HG03159 (cell line): ENCODE results near the gene IGF2BP2.
"Not testable (repeated sequence)": the region's sequence is repeated elsewhere in the genome, so short reads cannot be mapped to it uniquely, and the experiment has no call there.

ENCODE experiments used
- ATAC-seq: cut with Tn5 transposase; IDR thresholded peaks from one replicate; pipeline ENCODE4 v1.9.1; 2021; ENCODE audit warnings: mild to moderate bottlenecking, moderate library complexity; ENCODE audit not compliant: unreplicated experiment

IGF2BP2 gene

DNA sequence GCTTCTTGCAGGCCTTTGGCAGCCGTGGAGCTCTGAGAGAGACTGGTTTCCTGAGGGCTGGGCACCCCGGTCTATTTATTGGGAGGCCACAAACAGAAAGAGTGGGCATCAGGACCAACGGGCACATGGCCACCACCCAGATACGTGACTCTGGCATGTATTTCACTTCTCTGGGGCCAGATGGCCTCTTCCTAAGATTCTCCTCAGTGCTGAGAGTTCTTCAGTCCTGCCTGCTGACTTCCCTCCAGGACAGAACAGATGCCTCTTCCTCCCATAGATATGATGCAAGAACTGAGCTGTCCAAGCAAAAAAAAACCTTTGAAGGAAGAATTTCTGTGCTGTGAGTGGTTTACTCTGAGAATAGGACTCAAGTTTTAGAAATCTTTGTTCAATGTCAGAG is 107.7 kb downstream of the IGF2BP2 start:
- ATAC-seq, result no peak

GRCh38 chr3:185716436-185717108 is 108.3 kb downstream of the IGF2BP2 start:
- no peak for ATAC-seq

DNA sequence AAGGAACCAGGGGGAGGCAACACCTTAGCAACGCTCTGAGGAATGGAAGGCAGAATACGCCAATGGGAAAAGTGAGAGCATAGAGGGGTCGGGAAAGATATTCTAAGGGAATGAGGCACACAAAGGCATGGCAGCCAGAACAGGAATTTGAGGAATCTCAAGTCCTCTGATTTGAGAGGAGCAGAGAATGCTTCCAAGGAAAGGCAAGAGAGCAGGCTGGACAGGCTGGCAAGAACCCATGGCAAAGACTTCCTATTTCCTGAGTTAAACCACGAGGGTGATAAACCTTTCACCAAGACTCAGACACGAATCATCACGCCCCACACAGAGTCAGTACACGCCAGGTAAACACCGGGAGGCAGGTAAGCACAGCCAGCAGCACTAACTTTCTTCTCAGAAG is 109.8 kb downstream of the IGF2BP2 start:
- ATAC-seq, result no peak

DNA sequence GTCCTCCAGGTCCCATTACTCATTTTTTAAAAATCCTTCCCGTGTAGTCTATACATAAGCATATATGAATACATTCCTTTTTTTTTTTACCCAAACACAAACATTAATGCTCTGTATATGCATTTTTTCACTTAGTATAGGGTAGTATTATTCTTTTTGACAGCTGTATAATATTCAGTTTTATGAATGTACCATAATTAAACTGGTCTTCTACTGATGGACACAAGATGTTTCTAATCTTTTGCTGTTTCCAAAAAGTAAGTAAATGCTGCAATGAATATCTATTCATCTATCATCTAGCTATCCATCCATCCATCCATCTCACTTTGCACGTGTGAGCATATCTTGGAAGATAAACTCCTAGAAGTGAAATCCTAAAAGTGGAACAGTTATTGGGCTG is 110.8 kb downstream of the IGF2BP2 start:
- no peak for ATAC-seq

DNA sequence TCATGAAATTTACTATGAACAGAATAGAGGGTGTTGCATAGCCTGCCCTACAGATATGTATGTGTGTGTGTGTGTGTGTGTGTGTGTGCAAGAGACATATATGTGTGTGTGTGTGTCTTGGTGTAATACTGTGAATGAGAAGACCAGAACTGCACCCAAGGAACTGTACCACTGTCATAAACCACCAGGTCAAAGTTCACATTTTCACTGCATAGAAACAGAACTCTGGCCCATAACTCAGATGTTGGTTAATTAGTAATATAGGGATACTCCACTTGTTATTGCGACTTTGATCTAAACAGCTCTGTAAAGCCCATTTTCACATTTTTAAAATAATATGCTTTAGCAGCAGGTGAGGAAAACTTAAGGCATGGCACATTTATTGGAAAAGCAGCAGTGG is 111.8 kb downstream of the IGF2BP2 start:
- no peak for ATAC-seq

DNA sequence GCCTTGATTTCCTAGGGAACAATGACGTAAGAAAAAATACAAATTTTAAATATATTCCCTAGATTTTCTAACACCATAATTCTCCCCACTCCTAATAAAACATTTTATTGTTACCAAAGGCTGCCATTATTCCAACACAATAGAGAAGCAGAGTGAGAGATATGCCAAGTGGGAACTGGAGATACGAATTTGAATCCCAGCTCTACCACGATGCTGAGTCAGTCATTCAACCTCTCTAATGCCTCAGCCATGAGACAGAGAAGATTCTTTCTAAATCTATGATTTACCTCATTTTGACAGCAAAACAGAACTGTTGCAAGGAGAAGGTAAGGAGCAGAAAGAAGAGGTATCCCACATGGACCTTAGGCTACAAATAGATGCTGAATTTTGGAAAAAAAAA is 112.5 kb downstream of the IGF2BP2 start:
- no peak for ATAC-seq

DNA sequence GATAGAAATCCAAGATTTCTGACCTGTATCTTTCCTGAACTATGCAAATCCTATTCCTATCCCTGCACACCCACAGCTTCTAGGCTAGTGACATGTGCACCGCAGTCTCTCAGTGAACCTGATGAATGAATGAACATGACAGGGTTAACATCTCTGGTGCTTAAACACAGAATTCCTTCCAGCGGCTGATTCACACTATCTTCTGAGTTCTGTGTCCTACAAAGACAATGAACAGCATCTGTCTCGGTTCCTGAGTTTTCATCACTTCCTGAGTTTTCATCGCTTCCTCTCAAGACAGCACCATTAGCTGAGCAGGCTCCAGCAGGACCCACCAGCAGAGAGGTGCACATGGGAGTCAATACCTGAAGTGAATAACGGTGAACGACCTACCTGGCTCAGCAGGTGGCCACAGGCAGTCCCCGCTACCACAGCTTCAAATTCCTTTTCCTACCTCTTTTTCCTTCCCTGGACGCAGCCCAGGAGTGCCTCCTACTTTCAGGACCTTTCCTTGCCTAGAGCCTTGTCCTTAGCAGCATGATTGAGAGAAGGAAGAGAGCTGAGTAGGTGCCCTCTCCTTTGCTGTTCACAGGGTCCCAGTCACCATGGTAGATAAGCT is 113.5 kb downstream of the IGF2BP2 start:
- no peak for ATAC-seq

DNA sequence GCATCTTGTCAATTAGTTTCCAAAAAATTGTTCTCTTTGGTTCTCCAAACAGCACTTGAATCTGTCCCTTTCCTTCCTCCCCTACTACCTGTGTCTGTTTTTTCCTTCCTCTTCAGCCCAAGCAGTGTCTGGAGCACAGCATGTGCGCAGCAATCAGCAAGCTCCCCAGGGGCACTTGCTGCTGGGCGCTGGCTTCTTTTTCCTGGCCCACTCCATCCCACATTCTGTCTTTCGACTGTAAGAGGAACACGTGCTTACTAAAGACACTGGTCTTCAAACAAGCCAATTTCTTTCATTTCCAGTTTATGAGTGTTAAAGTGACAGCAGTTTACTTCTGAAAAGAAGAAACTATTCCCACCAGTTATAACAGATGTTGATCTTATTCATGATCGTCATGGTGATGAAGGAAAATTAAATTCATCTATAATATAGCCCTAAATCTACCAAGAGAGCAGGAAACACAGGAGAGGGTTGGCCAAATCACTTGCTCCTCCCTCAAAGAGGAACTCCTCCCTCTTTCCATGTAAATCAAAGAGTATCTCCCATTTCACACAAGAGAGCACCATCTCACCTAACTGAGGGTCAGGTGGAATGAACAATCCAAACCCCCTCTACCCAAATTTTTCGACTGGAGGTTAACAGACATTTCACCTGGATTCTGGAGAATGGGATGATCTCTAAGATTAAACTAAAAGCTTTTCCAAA is 115.4 kb downstream of the IGF2BP2 start:
- no peak for ATAC-seq

DNA sequence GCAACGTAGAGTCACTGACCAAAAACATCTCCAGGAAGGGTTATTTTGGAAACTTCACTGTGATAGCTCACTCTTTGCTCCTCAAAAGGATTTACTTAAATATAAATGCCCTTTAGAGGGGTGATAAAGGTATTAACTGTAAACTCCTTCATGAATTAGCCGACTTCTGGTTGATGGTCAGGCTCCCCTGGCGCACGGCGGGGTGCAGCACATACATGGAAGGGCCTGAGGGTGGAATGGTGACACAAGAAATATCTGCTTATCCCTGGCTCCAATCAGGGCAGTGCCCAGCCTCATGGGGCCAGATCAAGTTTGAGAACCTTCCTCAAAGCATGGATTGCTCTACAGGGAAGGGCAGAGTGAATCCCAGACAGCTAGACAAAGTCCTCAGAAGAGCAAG is 116.5 kb downstream of the IGF2BP2 start:
- no peak for ATAC-seq

DNA sequence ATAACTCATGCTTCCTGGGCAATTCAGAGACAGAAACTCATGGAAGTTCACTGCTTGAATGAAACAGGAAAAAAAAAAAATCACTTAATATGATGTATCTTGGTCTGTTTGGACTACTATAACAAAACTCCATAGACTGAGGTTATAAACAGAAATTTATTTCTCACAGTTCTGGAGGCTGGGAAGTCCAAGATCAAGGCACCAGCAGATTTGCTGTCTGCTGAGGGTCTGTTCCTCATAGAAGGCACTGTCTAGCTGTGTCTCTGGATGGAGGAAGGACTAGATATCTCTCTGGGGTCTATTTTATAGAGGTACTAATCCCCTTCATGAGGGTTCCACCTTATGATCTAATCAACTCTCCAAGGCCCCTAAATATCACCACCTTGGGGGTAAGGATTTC is 119.3 kb downstream of the IGF2BP2 start:
- ATAC-seq, result no peak

DNA sequence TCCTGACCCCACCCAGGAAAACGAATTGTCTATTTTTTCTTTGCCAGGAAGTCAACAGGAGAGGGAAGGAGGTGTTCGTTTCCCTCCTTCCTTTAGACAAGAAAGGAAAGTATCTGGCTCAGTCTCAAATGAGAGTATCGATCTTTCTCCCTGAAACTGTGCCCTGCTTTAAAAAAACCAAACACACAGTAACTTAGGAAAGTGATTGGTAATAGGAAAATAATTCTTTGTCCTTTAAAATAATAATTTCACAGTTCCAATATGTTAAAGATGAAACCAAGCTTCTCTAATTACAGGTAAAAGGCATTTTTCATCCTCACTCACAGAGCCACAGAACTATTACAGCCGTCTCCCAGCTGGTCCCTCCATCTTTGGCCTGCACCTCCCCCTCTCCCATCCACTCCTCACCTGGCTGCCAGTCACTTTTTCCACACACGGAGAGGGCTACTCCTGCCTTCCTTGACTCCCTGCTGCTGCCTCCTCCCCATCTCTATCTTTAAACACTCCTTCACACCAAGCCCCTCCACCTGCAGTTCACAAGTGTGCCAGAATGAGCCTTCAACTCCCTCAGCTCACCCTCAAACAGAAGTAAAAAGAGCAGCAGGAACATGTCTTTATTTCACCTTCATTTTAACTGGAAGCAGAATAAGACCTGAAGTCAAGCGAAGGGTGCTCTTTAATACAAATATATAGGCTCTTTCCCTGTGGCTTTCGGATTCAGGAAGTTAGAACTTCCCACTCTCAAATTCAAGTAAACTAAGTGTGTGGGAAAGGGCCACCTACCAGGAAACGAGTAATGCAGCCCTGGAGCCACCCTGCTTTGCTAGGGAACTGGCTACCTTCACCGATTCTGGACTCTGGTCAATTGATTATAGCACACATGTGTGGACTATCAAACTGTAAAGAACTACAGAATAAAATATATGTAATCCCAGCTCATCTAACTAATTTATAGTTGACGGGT is 122.3 kb downstream of the IGF2BP2 start:
- no peak for ATAC-seq

- no peak for ATAC-seq
Observed at GRCh38 chr3:185701611-185702261, 123.1 kb downstream of the IGF2BP2 start.

DNA sequence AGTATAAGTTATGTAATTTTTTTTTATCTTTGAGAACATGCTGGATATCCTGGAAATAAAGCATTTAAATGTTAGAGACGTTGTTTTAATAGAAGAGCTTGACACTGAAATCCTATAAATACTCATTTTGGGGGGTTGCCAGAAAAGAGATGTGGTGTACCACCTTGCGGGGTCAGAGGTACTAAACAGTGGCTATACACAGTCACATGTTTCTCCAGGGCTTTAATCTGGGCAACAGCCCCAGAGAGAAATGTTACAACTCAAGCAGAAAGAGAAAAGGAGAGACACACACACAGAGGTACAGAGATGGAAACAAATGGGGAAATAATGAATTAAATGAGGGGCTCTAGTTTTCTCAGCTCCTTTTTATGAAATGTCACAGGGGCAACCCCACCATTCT is 124.9 kb downstream of the IGF2BP2 start:
- no peak for ATAC-seq

DNA sequence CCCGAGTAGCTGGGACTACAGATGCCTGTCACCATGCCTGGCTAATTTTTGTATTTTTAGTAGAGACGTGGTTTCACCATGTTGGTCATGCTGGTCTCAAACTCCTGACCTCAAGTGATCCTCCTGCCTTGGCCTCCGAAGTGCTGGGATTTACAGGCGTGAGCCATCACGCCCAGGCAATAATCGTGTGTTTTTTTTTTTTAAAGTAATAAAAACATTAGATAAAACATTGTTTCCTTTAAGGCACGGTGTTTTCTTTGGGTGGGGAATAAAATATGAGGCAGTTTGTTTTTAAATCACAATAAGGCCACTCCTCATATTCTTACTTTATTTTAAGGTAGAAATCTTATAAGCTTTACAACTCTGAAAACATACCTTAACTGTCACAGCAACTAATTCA is 127.6 kb downstream of the IGF2BP2 start:
- ATAC-seq, result not testable (repeated sequence)

- ATAC-seq, result no peak
Observed at GRCh38 chr3:185696039-185696438, 128.8 kb downstream of the IGF2BP2 start.

DNA sequence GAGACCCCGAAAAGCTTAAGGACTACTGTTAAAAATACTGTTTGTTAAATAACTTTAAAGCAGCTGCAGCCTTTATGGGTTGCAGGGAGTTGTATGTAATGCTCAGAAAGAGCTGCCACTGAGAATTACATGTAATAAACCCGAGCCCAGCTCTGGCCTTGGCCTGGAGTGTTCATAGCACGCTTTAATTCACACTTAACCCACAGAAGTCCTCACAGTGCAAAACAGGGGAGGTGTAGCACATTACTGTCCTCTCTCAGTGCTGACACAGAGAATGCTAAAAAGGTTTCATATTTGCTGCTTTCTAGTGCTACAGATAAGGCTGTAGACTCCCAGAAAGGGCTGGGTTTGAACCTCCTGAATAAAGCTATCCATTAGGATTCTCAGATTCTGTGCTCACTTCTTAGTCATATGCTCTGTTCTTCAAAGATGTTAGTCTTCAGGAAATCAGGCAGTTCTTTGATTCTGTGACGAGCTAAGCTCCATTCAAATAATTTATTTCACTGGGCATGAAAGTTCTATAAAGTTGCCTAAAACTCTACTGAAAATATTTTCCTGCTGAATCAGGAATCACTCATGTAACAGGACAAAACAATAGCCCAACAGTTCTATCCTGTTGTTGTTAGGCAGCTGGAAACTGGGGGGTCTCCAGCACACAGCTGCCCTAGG is 130.7 kb downstream of the IGF2BP2 start:
- no peak for ATAC-seq

DNA sequence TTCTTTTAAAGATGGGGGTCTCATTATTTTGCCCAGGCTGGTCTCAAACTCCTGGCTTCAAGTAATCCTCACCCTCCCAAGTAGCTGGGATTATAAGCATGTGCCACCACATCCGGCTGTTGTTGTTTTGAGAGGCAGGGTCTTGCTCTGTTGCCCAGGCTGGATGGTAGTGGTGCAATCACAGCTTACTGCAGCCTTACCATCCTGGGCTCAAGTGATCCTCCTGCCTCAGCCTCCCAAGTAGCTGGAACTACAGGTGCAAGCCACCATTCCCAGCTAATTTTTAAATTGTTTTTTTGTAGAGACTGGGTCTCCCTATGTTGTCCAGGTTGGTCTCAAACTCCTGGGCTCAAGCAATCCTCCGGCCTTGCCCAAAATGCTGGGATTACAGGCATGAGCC is 133.2 kb downstream of the IGF2BP2 start:
- no peak for ATAC-seq

DNA sequence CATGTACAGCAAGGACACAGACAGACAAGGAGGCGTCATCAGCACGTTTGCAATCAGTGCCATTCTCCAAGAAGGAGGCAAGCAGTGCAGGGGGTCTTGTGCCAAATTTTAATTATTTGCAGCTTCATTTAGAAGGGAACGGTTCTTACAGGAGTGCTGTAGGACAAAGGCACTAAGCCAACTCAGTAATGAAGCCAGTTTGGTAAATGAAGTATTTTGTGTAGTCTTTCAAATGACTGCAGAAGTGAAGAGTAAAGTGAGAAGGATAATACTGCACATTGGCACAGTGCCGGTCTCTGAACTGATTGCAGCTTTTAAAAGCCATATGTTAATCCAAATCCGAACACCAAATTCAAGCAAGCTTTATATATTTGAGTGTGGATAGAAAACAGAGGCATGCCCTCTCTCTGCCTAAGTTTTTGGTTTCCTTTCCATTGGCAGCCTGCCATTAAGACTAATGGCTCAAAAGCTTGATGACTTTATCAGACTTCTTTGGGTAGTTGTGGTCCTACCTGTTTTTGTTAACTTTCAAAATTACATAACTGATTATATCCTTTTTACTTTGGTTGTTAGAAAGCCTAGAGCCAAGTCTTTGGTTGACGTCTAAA is 137.5 kb downstream of the IGF2BP2 start:
- no peak for ATAC-seq

- ATAC-seq, result no peak
Observed at GRCh38 chr3:185685231-185686035, 139.4 kb downstream of the IGF2BP2 start.
